Colon (tissue), 2 donors: ENCODE results near the gene NUDT8.
"Not testable (repeated sequence)": the region's sequence is repeated elsewhere in the genome, so short reads cannot be mapped to it uniquely, and the experiment has no call there.

Experiments
- FAIRE-seq: peaks from 2 replicates; lab custom pipeline; 2012; peaks lifted over from hg19 to GRCh38; lab: Jason Lieb, UNC
- donor health status: control.
- donor health status: control.

The NUDT8 gene

DNA sequence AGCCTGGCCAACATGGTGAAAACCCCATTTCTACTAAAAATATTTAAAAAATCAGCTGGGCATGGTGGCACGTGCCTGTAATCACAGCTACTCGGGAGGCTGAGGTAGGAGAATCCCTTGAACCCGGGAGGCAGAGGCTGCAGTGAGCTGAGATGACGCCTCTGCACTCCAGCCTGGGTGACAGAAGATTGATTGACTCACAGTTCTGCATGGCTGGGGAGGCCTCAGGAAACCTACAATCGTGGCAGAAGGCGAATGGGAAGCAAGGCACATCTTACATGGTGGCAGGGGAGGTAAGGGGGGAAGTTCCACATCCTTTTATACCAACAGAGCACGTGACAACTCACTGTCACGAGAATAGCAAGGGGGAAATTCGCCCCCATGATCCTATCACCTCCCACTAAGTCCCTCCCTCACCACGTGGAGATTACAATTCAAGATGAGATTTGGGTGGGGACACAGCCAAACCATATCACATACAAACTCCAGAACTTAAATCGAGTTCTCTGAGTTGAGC is 40.8 kb downstream of the NUDT8 start:
- not testable (repeated sequence) for FAIRE-seq

- FAIRE-seq = no peak
Measured at GRCh38 chr11:67588136-67588503, 41.6 kb downstream of the NUDT8 start.

GRCh38 chr11:67586568-67587250 is 43.0 kb downstream of the NUDT8 start:
- no peak for FAIRE-seq

- no peak for FAIRE-seq
Measured at GRCh38 chr11:67585911-67586310, 43.8 kb downstream of the NUDT8 start.

DNA sequence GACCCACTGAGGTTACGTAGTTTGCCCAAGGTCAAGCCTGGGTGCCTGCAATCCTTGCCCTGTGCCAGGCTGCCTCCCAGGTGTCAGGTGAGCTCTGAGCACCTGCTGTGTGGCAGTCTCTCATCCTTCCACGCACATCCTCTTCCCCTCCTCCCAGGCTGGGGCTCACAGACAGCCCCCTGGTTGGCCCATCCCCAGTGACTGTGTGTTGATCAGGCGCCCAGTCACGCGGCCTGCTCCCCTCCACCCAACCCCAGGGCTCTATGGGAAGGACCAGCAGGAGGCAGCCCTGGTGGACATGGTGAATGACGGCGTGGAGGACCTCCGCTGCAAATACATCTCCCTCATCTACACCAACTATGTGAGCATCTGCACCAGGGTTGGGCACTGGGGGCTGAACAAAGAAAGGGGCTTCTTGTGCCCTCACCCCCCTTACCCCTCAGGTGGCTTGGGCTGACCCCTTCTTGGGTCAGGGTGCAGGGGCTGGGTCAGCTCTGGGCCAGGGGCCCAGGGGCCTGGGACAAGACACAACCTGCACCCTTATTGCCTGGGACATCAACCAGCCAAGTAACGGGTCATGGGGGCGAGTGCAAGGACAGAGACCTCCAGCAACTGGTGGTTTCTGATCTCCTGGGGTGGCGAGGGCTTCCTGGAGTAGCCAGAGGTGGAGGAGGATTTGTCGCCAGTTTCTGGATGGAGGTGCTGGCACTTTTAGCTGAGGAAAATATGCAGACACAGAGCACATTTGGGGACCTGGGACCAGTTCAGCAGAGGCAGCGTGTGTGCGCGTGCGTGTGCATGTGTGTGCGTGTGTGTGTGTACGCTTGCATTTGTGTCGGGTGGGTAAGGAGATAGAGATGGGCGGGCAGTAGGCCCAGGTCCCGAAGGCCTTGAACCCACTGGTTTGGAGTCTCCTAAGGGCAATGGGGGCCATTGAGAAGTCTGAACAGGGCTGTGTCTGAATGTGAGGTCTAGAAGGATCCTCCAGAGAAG is 44.6 kb downstream of the NUDT8 start:
- FAIRE-seq = no peak

DNA sequence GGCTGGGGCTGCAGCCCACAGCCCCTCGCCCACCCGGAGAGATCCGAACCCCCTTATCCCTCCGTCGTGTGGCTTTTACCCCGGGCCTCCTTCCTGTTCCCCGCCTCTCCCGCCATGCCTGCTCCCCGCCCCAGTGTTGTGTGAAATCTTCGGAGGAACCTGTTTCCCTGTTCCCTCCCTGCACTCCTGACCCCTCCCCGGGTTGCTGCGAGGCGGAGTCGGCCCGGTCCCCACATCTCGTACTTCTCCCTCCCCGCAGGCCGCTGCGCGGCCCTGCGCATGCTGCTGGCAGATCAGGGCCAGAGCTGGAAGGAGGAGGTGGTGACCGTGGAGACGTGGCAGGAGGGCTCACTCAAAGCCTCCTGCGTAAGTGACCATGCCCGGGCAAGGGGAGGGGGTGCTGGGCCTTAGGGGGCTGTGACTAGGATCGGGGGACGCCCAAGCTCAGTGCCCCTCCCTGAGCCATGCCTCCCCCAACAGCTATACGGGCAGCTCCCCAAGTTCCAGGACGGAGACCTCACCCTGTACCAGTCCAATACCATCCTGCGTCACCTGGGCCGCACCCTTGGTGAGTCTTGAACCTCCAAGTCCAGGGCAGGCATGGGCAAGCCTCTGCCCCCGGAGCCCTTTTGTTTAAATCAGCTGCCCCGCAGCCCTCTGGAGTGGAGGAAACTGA is 45.4 kb downstream of the NUDT8 start:
- no peak for FAIRE-seq

DNA sequence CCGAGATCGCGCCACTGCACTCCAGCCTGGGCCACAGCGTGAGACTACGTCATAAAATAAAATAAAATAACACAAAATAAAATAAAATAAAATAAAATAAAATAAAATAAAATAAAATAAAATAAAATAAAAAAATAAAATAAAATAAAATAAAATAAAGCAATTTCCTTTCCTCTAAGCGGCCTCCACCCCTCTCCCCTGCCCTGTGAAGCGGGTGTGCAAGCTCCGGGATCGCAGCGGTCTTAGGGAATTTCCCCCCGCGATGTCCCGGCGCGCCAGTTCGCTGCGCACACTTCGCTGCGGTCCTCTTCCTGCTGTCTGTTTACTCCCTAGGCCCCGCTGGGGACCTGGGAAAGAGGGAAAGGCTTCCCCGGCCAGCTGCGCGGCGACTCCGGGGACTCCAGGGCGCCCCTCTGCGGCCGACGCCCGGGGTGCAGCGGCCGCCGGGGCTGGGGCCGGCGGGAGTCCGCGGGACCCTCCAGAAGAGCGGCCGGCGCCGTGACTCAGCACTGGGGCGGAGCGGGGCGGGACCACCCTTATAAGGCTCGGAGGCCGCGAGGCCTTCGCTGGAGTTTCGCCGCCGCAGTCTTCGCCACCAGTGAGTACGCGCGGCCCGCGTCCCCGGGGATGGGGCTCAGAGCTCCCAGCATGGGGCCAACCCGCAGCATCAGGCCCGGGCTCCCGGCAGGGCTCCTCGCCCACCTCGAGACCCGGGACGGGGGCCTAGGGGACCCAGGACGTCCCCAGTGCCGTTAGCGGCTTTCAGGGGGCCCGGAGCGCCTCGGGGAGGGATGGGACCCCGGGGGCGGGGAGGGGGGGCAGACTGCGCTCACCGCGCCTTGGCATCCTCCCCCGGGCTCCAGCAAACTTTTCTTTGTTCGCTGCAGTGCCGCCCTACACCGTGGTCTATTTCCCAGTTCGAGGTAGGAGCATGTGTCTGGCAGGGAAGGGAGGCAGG is 46.2 kb downstream of the NUDT8 start, which contains the start of gene GSTP1:
TSS of gene GSTP1 (plus strand) at position 566 of the 958 bp plus-strand sequence. CDS start at position 598, 32 bp downstream.
- no peak for FAIRE-seq

- FAIRE-seq = no peak
Measured at GRCh38 chr11:67582011-67582410, 47.7 kb downstream of the NUDT8 start.

DNA sequence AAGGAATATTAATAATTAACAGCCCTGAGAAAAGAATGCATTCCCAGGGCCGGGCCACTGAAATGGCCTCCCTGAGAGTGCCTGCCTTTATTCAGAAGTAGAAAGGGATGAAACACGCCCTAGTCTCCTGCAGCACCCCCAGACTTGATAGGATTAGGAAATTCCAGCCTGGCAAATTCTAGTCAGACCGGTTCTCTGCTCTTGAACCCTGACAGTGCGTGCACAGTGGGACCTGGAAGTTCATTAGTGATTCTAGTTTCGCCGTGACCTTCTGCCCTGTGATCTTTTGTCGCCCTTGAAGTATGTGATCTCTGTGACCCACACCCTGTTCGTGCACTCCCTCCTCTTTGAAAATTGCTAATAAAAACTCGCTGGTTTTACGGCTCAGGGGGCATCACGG is 48.3 kb downstream of the NUDT8 start:
- FAIRE-seq = no peak

GRCh38 chr11:67577951-67578350 is 51.8 kb downstream of the NUDT8 start:
- no peak for FAIRE-seq
